Liver (tissue), 9 donors: ENCODE measurements around the gene LRRC46. TPM values are rescaled to one million over a fixed set of nuclear protein-coding genes. Genes with fewer than 3 reads are reported as not detected.
A peak's percentile ranks its signal among the peaks of the same experiment; 100 is the strongest.

ENCODE experiments used
- DNase-seq: peaks from one replicate; pipeline ENCODE4 v3.0.0-alpha.2; 2017; ENCODE audit warnings: low spot score
- H3K27ac ChIP-seq, 2 donors: one replicate each; pipeline ENCODE4 v1.7.0; 2013; ENCODE audit warnings: inconsistent platforms in 2 of 2, low read length in 2 of 2, control low read depth in 1 of 2, low read depth in 1 of 2, mild to moderate bottlenecking in 1 of 2
- H3K27me3 ChIP-seq, 4 donors: one replicate each; pipeline versions ENCODE4 v1.6.1 to v1.7.0; 2013; ENCODE audit warnings: low read length in 3 of 4, inconsistent platforms in 1 of 4, mild to moderate bottlenecking in 1 of 4, moderate library complexity in 1 of 4; ENCODE audit not compliant: control insufficient read depth in 4 of 4, insufficient read depth in 4 of 4
- H3K36me3 ChIP-seq, 4 donors: one replicate each; pipeline versions ENCODE4 v1.6.1 to v1.7.0; 2013; ENCODE audit warnings: low read length in 3 of 4, mild to moderate bottlenecking in 3 of 4, low read depth in 1 of 4, moderate library complexity in 1 of 4; ENCODE audit not compliant: control insufficient read depth in 4 of 4, insufficient read depth in 3 of 4
- H3K4me1 ChIP-seq, 4 donors: one replicate each; pipeline versions ENCODE4 v1.6.1 to v1.7.0; 2013; ENCODE audit warnings: low read length in 3 of 4, mild to moderate bottlenecking in 3 of 4, moderate library complexity in 1 of 4; ENCODE audit not compliant: control insufficient read depth in 4 of 4, insufficient read depth in 4 of 4
- H3K4me3 ChIP-seq, 3 donors: one replicate each; pipeline versions ENCODE4 v1.6.1 to v1.7.0; 2013; ENCODE audit warnings: low read length in 3 of 3, control low read depth in 1 of 3, low read depth in 1 of 3, mild to moderate bottlenecking in 1 of 3
- H3K9ac ChIP-seq, 2 donors: one replicate each; pipeline ENCODE4 v1.7.0; 2013; ENCODE audit warnings: low read length in 2 of 2, mild to moderate bottlenecking in 2 of 2, moderate library complexity in 2 of 2, control low read depth in 1 of 2, low read depth in 1 of 2
- H3K9me3 ChIP-seq, 4 donors: one replicate each; pipeline versions ENCODE4 v1.6.1 to v1.7.0; 2013; ENCODE audit warnings: low read length in 3 of 4; ENCODE audit not compliant: control insufficient read depth in 4 of 4
- ATF3 ChIP-seq: IDR thresholded peaks from 2 replicates; pipeline ENCODE4 v1.6.1; 2016; ENCODE audit warnings: antibody characterized with exemption
- CTCF ChIP-seq: fragments of 150-350 bp; IDR thresholded peaks from 2 replicates; pipeline ENCODE4 v1.5.1; 2017; ENCODE audit warnings: improper control_type of control experiment, low read depth, low read length; ENCODE audit not compliant: missing input control
- HNF4A ChIP-seq, 2 donors: conservative IDR thresholded peaks; 2 replicates each; pipeline ENCODE4 v1.6.1; 2016; ENCODE audit warnings: antibody characterized with exemption in 2 of 2, mild to moderate bottlenecking in 2 of 2
- JUND ChIP-seq, 2 donors: IDR thresholded peaks; 2 replicates each; pipeline ENCODE4 v1.6.1; 2016; ENCODE audit warnings: antibody characterized with exemption in 2 of 2
- MAX ChIP-seq: IDR thresholded peaks from 2 replicates; pipeline ENCODE4 v1.6.1; 2016; ENCODE audit warnings: antibody characterized with exemption
- NR2F2 ChIP-seq: IDR thresholded peaks from 2 replicates; pipeline ENCODE4 v1.6.1; 2016; ENCODE audit warnings: antibody characterized with exemption
- RAD21 ChIP-seq, 2 donors: IDR thresholded peaks; 2 replicates each; pipeline ENCODE4 v1.6.1; 2016; ENCODE audit warnings: antibody characterized with exemption in 2 of 2, mild to moderate bottlenecking in 2 of 2
- REST ChIP-seq: IDR thresholded peaks from 2 replicates; pipeline ENCODE4 v1.6.1; 2016; ENCODE audit warnings: antibody characterized with exemption, mild to moderate bottlenecking
- SP1 ChIP-seq: IDR thresholded peaks from 2 replicates; pipeline ENCODE4 v1.6.1; 2018; ENCODE audit warnings: antibody characterized with exemption, mild to moderate bottlenecking
- YY1 ChIP-seq: IDR thresholded peaks from 2 replicates; pipeline ENCODE4 v1.6.1; 2016; ENCODE audit warnings: antibody characterized with exemption, mild to moderate bottlenecking
- ZBTB33 ChIP-seq: IDR thresholded peaks from 2 replicates; pipeline ENCODE4 v1.6.1; 2016; ENCODE audit warnings: antibody characterized with exemption
- WGBS: extraction: QIAGEN DNeasy Blood & Tissue Kit; methylation state at CpG from one replicate; pipeline ENCODE4 v1.1.7; 2013; 5-methylcytosine and 5-hydroxymethylcytosine counted together
- polyA plus RNA-seq, 2 donors: library from polyadenylated mRNA; stranded (reverse) in 1 of 2; unstranded in 1 of 2; fragments of 200-250 nt in 1 of 2; fragments of >200 nt in 1 of 2; fragmentation: Nextera tagmentation in 1 of 2; extraction: Ambion mirVana in 1 of 2; gene quantifications; one replicate each; pipeline versions ENCODE4 v1.2.1 to v1.2.3, GENCODE V29; 2013 to 2015
- total RNA-seq, 2 donors: library from RNA; depleted of rRNA; stranded (reverse); fragments of >200 nt; gene quantifications; one replicate each; pipeline ENCODE4 v1.2.3, GENCODE V29; 2014
- donor health status: healthy.
- donor health status: healthy.
- donor health status: healthy.
- donor health status: healthy.
- donor health status: healthy.

Gene LRRC46
- total and polyA plus RNA-seq, 4 donors: under 0.01 to 0.43 (median 0.32) TPM

GRCh38 chr17:47850373-47850691 lies 18.9 kb downstream of the LRRC46 start:
- no peak overlapping the region for H3K27ac ChIP-seq
- no peak overlapping the region for H3K9ac ChIP-seq
- H3K36me3 ChIP-seq: no peaks in the 10 kb centered on the region
- 53% methylated on average over 9 of the region's 9 CpGs for WGBS
- H3K9me3 ChIP-seq: no peaks in the 10 kb centered on the region
- no peak for DNase-seq
- H3K27me3 ChIP-seq: peaks cover 0 to 23% (median 12%) of the 10 kb centered on the region in 4 donors
- H3K4me3 ChIP-seq: peak overlapping the region in 1 of 3 donors; percentile 13
- H3K4me1 ChIP-seq: peaks cover 3 to 17% (median 11%) of the 10 kb centered on the region in 4 donors
- TF ChIP-seq ZBTB33 (no peak), REST (no peak), HNF4A (conservative IDR thresholded peaks at IDR 0.05) (no peak)

- 8% methylated on average over 71 of the region's 71 CpGs for WGBS
- Histone ChIP-seq H3K36me3 (no peaks in the 10 kb centered on the region), H3K4me1 (peaks cover 3 to 17% (median 11%) of the 10 kb centered on the region in 4 donors), H3K27ac (no peak within 1 kb of the TSS), H3K9ac (no peak within 1 kb of the TSS), H3K4me3 (peak within 1 kb of the TSS in 1 of 3 donors; percentile 13), H3K27me3 (peaks cover 0 to 23% (median 12%) of the 10 kb centered on the region in 4 donors), H3K9me3 (no peaks in the 10 kb centered on the region)
- TF ChIP-seq SP1: no peak
- no peak for TF ChIP-seq MAX
- no peak for TF ChIP-seq NR2F2
- no peak for TF ChIP-seq HNF4A (conservative IDR thresholded peaks at IDR 0.05)
- no peak for TF ChIP-seq ATF3
- TF ChIP-seq CTCF: peak; percentile 15
- TF ChIP-seq YY1: no peak
- TF ChIP-seq JUND (IDR thresholded peaks at IDR 0.05): no peak
- no peak for TF ChIP-seq REST
- peak in 1 of 2 donors; percentile 48 for TF ChIP-seq RAD21 (IDR thresholded peaks at IDR 0.05)
- peak; percentile 56 for DNase-seq
Observed at GRCh38 chr17:47850692-47851573, 19.5 kb downstream of the LRRC46 start, which contains the start of gene SP6. Gene SP6 (minus strand): TSS chr17:47851163. CDS start chr17:47848429, 2,734 bp downstream.
